Measurements from ENCODE around the gene OR10T2.
"Not testable (repeated sequence)": the region's sequence is repeated elsewhere in the genome, so short reads cannot be mapped to it uniquely, and the experiment has no call there.

The OR10T2 gene, protein sequence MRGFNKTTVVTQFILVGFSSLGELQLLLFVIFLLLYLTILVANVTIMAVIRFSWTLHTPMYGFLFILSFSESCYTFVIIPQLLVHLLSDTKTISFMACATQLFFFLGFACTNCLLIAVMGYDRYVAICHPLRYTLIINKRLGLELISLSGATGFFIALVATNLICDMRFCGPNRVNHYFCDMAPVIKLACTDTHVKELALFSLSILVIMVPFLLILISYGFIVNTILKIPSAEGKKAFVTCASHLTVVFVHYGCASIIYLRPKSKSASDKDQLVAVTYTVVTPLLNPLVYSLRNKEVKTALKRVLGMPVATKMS

DNA sequence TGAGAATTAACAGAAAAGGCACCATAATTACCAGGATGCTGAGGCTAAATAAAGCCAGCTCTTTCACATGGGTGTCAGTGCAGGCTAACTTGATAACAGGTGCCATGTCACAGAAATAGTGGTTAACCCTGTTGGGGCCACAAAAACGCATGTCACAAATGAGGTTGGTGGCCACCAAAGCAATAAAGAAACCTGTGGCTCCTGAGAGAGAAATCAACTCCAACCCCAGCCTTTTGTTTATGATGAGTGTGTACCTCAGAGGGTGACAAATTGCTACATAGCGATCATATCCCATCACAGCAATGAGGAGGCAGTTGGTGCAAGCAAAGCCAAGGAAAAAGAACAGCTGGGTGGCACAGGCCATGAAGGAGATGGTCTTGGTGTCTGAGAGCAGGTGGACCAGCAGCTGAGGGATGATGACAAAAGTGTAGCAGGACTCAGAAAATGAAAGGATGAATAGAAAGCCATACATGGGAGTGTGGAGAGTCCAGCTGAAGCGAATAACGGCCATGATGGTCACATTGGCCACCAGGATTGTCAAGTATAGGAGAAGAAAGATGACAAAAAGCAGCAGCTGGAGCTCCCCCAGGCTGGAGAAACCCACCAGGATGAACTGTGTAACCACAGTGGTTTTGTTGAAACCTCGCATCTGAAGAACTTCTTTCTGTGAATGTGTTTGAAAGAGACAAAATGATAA lies at the start of gene OR10T2:
Gene OR10T2, minus strand, starts transcription at position 649 of the 697 bp plus-strand sequence. Its CDS starts 0 bp downstream, at position 649.
- DNase-seq (ENCODE audit: low read depth): no peak

DNA sequence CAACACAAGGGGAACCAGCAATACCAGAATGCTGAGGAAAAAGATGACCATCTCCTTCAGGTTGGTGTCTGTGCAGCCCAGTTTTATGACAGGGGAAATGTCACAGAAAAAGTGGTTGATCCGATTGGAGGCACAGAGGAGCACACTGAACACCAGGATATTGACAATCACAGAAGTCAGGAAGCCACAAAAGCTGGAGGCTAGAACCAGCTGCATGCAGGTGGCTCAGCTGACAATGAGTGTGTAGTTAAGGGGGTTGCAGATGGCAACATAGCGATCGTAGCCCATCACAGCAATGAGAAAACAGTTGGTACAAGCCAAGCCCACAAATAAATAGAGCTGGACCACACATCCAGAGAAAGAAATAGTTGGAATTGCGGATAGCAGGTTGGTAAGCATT lies 46.1 kb upstream of the OR10T2 start:
- no peak for DNase-seq (ENCODE audit: low read depth)

DNA sequence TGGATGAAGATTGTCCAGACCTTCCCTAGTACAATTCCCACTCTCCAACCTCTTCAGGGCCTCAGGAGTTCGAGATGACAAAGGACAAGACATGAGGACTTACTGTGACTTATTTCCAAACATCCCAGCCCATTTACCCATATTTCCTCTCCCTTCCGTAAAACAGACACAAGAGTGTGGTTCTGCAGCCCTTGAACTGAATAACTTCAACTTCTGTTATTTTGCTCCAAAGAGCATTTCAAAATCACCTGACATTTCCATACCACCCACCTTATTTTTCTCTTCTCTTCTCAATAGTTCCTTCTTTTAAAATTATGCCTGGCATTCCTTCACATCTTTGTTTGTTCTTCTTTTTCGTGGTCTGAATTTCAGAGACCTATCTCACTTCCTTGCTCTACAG lies 35.5 kb upstream of the OR10T2 start:
- DNase-seq (ENCODE audit: low read depth): no peak

DNA sequence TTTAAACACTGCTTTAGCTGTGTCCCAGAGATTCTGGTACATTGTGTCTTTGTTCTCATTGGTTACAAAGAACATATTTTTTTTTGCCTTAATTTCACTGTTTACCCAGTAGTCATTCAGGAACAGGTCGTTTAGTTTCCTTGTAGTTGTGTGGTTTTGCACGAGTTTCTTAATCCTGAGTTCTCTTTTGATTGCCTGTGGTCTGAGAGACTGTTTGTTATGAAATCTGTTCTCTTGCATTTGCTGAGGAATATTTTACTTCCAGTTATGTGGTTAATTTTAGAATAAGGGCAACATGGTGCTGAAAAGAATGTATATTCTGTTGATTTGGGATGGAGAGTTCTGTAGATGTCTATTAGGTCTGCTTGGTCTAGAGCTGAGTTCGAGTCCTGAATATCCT lies 30.9 kb upstream of the OR10T2 start:
- DNase-seq (ENCODE audit: low read depth): not testable (repeated sequence)

DNA sequence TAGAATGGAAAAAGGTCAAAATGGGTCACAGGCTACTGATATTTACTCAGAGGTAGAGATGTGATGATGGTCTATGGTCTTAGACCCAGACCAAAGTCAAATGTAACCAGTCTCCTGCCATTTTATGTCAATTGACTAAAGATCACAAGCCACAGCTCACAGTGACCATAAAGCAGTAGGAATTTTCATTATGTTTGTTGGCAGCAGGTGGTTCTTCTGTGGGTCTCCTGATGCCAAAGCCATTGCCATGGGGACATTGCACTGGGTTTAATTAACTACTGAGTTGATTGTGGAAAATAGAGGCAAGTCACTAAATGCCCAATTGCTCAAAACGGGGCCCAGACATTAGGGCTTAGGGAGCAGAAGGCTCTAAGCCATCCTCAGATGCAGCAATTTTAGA lies 26.9 kb upstream of the OR10T2 start, which contains the start of gene OR10K2:
Gene OR10K2, minus strand, starts transcription at position 101 of the 400 bp plus-strand sequence. CDS start 5,371 bp downstream, outside the sequence.
- no peak for DNase-seq (ENCODE audit: low read depth)

DNA sequence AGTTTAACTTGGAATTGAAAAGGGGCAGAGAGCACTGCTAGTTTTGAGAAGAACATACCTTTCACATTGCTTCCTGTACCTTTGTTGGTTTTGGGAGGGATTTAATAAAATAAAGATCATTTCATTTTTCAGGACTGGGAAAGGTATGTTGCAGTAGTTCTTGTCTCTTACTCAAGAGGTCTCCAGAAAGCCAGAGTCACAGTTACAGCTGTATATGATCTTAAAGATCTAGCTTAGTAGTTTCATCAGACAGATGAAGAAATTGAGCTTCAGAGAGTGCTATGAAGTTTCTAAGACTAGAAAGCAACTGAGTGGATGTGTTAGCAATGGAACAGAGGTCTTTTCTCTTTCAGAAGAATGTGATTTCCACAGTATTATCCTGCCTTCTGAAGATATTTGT lies 25.8 kb upstream of the OR10T2 start:
- DNase-seq (ENCODE audit: low read depth): no peak

DNA sequence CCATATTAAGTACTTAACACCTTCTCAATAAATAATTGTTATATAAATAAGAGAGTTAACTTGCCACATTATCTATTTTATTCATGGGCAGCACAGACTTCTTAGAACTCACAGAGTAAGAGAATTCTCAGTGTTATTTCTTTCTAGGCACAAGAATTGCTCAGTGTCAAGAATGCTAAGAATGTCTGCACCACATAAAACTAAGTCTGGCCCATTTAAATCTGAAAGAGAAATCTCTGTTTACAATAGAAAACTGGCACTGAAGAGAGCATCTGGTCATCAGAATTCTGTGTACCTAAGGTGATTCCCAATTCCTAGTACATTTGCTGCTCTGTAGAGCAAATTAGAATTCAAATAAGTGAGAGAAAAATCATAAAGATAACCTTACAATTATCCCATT lies 22.9 kb upstream of the OR10T2 start:
- no peak for DNase-seq (ENCODE audit: low read depth)

DNA sequence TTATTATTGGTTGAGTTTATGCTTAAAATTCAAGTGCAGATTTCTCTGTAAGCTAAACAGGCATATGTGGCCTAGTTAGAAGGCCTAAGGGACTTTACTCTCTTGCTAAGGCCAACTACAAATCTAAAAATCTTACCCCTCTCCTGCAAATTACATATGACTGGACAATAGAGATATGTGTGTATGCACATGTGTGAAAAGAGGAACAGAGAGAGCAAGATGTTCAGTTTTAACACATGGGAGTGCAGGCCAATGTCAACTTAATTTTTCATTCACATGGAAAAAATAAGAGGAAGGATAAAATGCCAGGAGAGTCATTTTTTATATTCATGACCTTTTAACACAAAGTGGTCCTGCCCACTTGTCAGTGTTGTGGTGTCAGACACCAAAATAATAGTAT lies 18.3 kb upstream of the OR10T2 start:
- no peak for DNase-seq (ENCODE audit: low read depth)

DNA sequence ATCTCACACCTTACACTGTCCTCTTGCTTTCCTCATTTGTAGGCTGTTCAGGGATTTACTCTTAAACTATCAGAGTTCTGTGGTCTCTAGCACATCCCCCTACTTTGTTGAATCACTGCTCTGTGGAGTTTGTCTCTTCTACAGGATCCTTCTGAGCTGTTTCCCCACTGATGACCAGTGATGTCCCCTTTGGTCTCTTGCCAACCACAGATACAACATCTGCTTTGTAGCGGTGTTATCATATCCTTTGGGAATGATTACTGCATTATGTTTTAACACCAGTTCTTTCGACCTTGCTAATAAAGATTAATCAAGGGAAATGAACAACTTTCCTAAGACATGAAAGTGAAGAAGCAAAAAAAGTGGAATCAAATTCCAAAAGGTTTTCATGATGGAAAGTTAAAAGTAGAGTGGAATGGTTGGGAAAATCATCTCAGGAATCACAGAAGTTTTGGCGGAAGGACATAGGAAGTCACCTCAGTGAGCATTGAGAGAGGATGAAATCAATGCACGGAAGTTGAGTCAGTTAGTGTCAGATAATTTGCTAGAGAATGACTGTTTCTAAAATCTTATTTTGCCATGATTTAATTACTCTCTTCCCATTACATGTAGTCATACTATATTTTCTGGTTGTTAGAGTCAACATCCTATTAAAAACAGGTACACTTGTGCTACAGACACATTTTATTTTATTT lies 15.5 kb upstream of the OR10T2 start:
- DNase-seq (ENCODE audit: low read depth): no peak

DNA sequence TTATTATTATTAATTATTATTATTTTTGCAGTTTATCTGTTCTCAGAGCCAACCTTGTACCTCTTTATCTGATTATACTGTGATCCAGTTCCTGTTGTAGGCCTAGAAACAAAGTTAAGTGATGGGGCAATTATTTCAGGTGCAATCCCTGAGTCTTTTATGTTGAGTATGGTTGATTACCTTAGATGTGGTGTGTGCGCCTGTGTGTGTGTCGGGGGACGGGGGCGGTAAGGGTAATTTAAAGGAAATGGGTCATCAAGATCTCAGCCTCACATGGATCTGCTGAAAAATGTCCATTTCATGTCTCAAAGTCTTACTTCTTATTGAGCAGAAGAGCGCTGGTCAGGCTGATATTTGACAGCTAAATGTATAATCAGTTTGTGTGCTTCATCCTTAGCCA lies 7.8 kb upstream of the OR10T2 start:
- no peak for DNase-seq (ENCODE audit: low read depth)

DNA sequence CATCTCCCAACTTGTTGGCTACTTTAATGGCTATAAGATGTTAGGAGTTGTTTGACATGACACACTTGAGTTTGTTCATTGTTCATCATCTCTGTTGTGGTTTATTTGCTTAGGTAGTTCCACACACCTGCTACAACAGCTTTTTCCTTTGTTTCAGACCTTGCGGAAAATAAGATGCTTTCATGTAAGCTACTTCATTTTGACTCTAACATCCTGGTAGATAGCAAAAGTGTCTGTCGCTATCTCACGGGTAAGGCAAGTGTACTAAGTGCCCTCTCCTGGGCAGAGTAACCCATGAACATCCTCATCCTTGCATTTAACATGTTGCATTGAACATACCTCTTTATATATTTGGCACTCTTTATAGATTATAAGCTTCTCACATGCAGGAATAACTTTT lies 1.6 kb upstream of the OR10T2 start:
- no peak for DNase-seq (ENCODE audit: low read depth)

DNA sequence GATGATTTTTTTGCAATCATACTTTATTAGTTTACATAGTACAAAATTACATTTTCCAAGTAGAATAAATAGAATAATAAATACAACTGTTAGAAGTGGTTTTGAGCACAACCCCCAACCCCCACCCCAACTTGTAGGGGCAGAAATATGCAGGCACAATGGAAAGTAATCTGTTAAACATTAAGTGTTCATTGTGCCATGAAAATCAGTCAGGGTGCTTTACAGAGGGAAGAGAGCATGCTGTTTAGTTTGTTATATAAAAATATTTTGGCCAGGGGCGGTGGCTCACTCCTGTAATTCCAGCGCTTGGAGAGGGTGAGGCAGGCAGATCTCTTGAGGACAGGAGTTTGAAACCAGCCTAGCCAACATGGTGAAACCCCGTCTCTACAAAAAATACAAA lies 2.6 kb downstream of the OR10T2 start:
- DNase-seq (ENCODE audit: low read depth): no peak

DNA sequence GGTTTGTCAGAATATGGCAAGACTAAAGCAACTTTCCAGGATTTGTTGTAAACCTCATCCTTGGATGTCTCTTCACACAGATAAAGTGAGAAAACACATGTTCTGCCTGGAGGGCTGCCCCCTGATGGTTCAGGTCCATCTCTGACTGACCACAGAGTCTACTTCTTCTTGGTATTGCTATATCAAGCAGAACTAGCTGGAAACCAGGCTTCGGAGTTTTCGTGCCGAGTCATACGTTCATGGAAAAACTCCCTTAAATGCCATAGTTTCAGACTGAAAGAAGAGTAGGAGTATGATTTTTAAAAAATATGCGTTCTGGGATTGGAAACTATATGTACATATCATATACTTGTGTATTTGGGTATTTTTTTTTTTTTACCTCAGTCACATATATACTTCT lies 5.8 kb downstream of the OR10T2 start:
- no peak for DNase-seq (ENCODE audit: low read depth)

DNA sequence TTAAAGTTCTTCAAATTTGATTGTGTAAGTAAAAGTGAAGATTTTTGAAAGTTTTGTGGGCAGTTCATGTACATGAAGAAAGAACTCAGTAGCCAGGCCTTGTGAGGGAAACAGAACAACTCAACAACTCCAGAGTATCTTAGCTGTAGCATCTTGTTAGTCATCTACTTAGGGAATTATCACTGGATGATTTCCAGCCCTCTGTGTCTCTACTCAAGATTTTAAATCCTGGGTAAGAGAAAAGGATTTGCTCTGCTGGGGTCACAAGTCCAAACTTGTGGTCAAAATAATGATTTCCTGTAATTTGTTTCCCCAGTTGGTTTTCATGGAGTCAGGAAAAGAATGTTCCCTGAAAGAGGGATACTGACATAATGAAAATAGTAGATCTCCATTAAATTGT lies 8.2 kb downstream of the OR10T2 start:
- DNase-seq (ENCODE audit: low read depth): no peak

DNA sequence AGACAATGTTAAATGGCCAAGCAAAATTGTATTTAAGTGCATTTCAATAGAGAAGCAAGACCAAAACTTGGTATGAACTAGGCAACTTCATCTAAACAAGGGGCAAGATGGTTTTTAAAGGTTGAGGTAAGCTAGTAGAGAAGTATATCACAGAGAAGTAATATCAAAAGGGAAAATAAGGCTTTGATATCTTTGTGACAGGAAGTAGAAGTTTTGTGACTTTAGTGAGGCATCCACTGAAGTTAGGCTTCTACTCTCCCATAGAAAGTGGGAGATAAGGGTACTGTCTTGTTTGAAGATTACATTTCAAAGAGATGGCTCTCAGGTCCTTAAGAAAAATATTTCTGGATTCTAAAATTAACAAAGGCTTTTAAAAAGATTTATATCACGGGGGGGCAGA lies 8.9 kb downstream of the OR10T2 start:
- DNase-seq (ENCODE audit: low read depth): no peak

DNA sequence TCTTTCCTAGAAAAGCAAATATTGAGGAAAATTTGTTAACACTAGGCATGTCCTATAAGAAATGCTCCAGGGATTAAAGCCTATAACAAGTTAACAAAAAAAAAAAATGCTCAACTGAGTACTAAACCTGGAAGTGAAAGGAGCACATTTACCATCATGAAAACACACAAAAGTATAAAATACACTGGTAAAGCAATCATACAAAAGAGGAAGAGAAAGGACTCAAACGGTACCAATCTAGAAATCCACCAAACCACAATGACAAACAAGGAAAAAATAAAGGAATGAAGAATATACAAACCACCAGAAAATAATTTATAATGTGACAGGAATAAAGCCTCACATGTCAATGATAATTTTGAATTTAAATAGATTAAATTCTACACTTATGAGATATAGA lies 24.4 kb downstream of the OR10T2 start:
- DNase-seq (ENCODE audit: low read depth): no peak

DNA sequence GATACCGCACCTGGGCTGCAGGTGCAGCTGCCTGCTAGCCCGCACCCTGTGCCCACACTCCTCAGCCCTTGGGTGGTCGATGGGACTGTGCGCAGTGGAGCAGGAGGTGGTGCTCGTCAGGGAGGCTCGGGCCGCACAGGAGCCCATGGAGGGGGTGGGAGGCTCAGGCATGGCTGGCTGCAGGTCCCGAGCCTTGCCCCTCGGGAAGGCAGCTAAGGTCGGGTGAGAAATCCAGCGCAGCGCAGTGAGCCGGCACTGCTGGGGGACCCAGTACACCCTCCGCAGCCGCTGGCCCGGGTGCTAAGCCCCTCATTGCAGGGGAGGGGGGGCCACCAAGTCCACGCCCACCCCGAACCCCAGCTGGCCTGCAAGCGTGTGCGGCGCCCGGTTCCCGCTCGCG lies 25.2 kb downstream of the OR10T2 start:
- DNase-seq (ENCODE audit: low read depth): not testable (repeated sequence)

DNA sequence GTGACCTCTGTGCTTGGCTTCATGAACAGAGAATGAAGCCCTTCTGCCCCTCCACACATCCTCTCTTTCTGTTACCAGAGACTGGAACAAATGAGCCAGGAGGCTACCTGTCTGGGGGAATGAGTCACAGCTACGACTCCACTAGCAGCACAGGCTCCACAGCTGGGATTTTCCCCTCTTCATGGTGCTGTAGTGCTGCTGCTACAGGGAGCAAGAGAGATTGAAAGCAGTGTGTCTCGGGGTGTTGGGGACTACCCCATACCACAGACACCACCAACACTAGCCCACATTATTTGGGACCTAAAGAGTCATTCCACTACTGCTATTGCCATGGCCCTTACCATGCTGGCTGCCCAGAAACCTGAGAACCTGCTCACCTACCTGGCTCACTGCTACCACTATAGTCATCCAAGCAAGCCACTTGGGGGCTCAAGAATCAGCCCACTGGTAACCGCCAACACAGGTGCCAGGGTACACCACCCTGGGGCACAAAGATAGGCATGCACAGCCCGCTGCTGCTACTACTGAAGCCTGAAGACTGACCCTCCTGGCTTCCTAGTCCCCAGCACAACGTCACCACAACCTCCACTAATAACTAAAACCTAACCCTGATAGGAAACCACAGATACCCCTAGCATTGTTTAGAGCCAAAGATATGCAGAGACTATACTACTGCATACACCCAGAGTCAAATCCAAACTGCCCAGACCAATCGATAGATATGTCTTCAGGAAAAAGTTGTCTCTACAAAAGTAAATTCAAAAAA lies 27.9 kb downstream of the OR10T2 start:
- no peak for DNase-seq (ENCODE audit: low read depth)

DNA sequence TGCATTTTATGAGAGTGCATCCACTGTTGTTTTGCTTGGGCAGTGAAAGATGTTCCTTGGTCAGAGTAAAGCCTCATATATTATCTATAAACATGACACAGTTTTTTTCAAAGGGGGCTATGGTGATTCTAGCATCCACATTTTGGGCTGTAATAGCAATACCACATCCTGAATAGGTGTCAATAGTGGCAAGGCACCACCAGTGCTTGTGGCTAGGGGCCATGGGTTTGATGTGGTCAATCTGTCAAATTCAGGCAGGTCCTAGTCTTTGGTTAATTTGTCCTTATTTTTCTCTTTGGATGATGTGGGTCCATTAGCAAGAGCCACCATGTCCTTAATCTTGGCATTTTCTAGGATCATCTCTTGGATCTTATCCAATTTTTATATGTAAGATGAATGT lies 32.5 kb downstream of the OR10T2 start:
- no peak for DNase-seq (ENCODE audit: low read depth)

DNA sequence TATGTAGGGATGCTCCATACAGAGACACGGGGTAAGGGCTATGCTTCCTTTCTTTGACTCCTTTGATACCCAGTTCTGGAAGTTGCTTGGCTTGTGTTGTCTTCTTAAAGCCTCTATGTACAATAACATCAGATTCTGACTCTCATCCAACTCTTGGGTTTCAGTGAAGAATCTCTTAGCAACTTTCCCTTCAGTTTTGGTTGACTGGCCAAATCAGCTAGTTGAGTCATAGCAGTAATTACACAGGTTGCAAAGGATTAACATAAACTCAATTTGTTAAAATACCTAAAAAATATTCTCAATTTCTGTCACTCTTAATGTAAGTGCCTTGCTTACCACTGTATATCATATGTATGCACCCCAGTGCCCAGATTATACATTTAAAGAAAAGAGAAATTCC lies 36.3 kb downstream of the OR10T2 start:
- no peak for DNase-seq (ENCODE audit: low read depth)

DNA sequence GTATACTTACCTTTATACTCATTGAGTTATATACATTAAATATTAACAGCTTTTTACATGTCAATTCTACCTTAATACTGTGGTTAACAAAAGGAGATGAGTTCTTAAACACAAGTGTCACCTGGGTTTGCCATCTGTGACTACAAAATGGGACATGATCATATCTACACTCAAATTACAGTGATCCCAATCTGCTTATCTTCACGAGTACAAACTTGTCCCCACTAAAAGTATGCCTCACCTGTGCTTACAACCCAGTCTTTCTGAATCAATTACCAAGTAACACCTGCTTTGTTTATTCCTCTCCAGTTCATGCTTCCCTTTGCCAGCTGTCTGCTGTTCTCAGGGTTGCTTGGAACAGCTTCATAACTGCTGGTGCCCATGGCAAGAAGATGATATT lies 36.8 kb downstream of the OR10T2 start:
- no peak for DNase-seq (ENCODE audit: low read depth)

DNA sequence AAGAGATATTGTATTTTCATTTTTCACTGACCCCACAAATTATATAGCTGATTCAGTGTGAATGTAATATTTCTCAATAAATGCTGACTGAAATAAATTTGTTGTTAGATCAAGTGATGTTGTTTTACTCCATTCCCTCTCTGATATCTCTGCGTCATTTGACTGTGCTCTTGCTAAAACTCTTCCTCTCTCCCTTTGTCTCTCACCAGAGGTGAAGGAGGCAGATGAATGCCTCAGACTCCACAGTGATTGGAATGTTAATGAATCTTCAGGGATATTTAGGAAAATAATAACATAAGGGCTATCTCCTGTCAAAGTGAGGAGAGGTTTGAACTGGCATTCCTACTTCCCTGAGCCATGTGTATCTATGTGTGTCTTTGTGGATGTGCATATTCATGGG lies 41.8 kb downstream of the OR10T2 start:
- no peak for DNase-seq (ENCODE audit: low read depth)

All from fibroblast of gingiva (primary cell).